Measurements from ENCODE around the gene NEDD8. TPM values are rescaled to one million over a fixed set of nuclear protein-coding genes. Genes with fewer than 3 reads are reported as not detected.

The NEDD8 gene
- total RNA-seq, 1 experiment from 2014 or later, result 178 TPM

- ChIA-PET RAD21 (ENCODE audit: low non-redundant PET in 1 of 2, low total read pairs in 2 of 2, uncharacterized antibody in 2 of 2, unreplicated experiment in 2 of 2) (no interaction called here), CTCF (no interaction called here), POLR2A (no interaction called here)
- Histone ChIP-seq H3K79me2 (ENCODE audit: insufficient read depth, low read length) (peaks cover 40% of the 10 kb centered on the region), H2AFZ (ENCODE audit: low read depth, low read length, poor library complexity, severe bottlenecking) (no peak overlapping the region), H3K4me1 (ENCODE audit: control insufficient read depth in 1 of 2, insufficient read depth in 2 of 2, low read length in 2 of 2) (peaks cover 16 to 17% of the 10 kb centered on the region in 2 experiments), H3K27ac (ENCODE audit: low read depth, low read length) (no peak overlapping the region; the same call in 1 of the 2 replicates), H3K9me2 (ENCODE audit: insufficient read depth) (no peaks in the 10 kb centered on the region), H4K20me1 (ENCODE audit: insufficient read depth) (no peaks in the 10 kb centered on the region), H3K4me2 (ENCODE audit: low read length) (peak overlapping the region; percentile 91; the same call in 1 of the 2 replicates), H3K9me3 (ENCODE audit: control insufficient read depth in 1 of 2, insufficient read depth in 1 of 2, low read depth in 1 of 2, low read length in 2 of 2) (no peaks in the 10 kb centered on the region), H3K9ac (ENCODE audit: low read length) (no peak overlapping the region), H3K27me3 (ENCODE audit: insufficient read depth, low read length) (no peaks in the 10 kb centered on the region), H3K4me3 (replicated peaks in 1 of 2; ENCODE audit: low read depth in 1 of 2, low read length in 2 of 2) (peak overlapping the region; percentile 89 to 94), H3K36me3 (ENCODE audit: control insufficient read depth in 1 of 2, insufficient read depth in 2 of 2, low read length in 2 of 2) (peaks cover 33 to 39% of the 10 kb centered on the region in 2 experiments; a peak in 3 of 4 replicates)
- no TSS peak for BruUV-seq (replicated peaks)
- intact Hi-C loops (cut with micrococcal nuclease), result no loop called here
- DNase-seq (ENCODE audit: low read depth, low spot score), result no peak
- TF ChIP-seq CBX3 (IDR thresholded peaks at IDR 0.05; ENCODE audit: low read depth), result no peak
- no peak for TF ChIP-seq EZH2phosphoT487 (IDR thresholded peaks at IDR 0.05; ENCODE audit: borderline replicate concordance)
- no peak for TF ChIP-seq SP1 (IDR thresholded peaks at IDR 0.05; ENCODE audit: low read depth)
- no peak for TF ChIP-seq YY1 (IDR thresholded peaks at IDR 0.05; ENCODE audit: extremely low read depth, insufficient replicate concordance, low read depth, low read length)
- no peak for TF ChIP-seq RAD21 (IDR thresholded peaks at IDR 0.05; ENCODE audit: low read depth)
- no peak for TF ChIP-seq EZH2 (IDR thresholded peaks at IDR 0.05)
- TF ChIP-seq TCF7L2 (IDR thresholded peaks at IDR 0.05; ENCODE audit: borderline replicate concordance, extremely low read depth, insufficient read depth, insufficient read length), result no peak
- TF ChIP-seq, protein P1, sequence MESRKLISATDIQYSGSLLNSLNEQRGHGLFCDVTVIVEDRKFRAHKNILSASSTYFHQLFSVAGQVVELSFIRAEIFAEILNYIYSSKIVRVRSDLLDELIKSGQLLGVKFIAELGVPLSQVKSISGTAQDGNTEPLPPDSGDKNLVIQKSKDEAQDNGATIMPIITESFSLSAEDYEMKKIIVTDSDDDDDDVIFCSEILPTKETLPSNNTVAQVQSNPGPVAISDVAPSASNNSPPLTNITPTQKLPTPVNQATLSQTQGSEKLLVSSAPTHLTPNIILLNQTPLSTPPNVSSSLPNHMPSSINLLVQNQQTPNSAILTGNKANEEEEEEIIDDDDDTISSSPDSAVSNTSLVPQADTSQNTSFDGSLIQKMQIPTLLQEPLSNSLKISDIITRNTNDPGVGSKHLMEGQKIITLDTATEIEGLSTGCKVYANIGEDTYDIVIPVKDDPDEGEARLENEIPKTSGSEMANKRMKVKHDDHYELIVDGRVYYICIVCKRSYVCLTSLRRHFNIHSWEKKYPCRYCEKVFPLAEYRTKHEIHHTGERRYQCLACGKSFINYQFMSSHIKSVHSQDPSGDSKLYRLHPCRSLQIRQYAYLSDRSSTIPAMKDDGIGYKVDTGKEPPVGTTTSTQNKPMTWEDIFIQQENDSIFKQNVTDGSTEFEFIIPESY (IDR thresholded peaks at IDR 0.05; ENCODE audit: extremely low read depth, insufficient replicate concordance, low read length), result no peak
- TF ChIP-seq CEBPB (IDR thresholded peaks at IDR 0.05; ENCODE audit: low read depth), result no peak
- TF ChIP-seq EGR1 (IDR thresholded peaks at IDR 0.05; ENCODE audit: low read depth), result no peak
- no peak for TF ChIP-seq ZNF274 (IDR thresholded peaks at IDR 0.05; ENCODE audit: low read depth, low read length)
- TF ChIP-seq, protein P2, sequence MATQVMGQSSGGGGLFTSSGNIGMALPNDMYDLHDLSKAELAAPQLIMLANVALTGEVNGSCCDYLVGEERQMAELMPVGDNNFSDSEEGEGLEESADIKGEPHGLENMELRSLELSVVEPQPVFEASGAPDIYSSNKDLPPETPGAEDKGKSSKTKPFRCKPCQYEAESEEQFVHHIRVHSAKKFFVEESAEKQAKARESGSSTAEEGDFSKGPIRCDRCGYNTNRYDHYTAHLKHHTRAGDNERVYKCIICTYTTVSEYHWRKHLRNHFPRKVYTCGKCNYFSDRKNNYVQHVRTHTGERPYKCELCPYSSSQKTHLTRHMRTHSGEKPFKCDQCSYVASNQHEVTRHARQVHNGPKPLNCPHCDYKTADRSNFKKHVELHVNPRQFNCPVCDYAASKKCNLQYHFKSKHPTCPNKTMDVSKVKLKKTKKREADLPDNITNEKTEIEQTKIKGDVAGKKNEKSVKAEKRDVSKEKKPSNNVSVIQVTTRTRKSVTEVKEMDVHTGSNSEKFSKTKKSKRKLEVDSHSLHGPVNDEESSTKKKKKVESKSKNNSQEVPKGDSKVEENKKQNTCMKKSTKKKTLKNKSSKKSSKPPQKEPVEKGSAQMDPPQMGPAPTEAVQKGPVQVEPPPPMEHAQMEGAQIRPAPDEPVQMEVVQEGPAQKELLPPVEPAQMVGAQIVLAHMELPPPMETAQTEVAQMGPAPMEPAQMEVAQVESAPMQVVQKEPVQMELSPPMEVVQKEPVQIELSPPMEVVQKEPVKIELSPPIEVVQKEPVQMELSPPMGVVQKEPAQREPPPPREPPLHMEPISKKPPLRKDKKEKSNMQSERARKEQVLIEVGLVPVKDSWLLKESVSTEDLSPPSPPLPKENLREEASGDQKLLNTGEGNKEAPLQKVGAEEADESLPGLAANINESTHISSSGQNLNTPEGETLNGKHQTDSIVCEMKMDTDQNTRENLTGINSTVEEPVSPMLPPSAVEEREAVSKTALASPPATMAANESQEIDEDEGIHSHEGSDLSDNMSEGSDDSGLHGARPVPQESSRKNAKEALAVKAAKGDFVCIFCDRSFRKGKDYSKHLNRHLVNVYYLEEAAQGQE (IDR thresholded peaks at IDR 0.05; ENCODE audit: low read depth), result no peak
- TF ChIP-seq SIN3A (IDR thresholded peaks at IDR 0.05; ENCODE audit: low read depth), result no peak
- TF ChIP-seq, protein P3, sequence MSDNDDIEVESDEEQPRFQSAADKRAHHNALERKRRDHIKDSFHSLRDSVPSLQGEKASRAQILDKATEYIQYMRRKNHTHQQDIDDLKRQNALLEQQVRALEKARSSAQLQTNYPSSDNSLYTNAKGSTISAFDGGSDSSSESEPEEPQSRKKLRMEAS (IDR thresholded peaks at IDR 0.05), result no peak
- TF ChIP-seq CTCF (IDR thresholded peaks at IDR 0.05 in 2 of 3, conservative IDR thresholded peaks at IDR 0.05 in 1 of 3; ENCODE audit: borderline replicate concordance in 1 of 3, insufficient read depth in 1 of 3, low read depth in 2 of 3, low read length in 2 of 3), result no peak
- ATAC-seq, result no peak
Measured at GRCh38 chr14:24186831-24187538, 45.2 kb downstream of the NEDD8 start.

All from HCT116 (cell line).